GM23338 (cell line): ENCODE results near the gene PTPRE. TPM values are rescaled to one million over a fixed set of nuclear protein-coding genes. Genes with fewer than 3 reads are reported as not detected.

ENCODE experiments used
- ATAC-seq: fragments of 200-7000 bp; cut with Tn5 transposase; 3 replicates; pipeline ENCODE4 v1.9.1; 2020
- DNase-seq: peaks from one replicate; pipeline ENCODE4 v3.0.0-alpha.2; 2015; ENCODE audit warnings: low spot score
- H2AFZ ChIP-seq: fragments of 200-600 bp; sonication (generic); 2 replicates; pipeline ENCODE4 v1.8.0; 2016; ENCODE audit warnings: antibody characterized with exemption, mild to moderate bottlenecking, moderate library complexity
- H3F3A ChIP-seq: fragments of 200-600 bp; sonication (generic); replicated peaks from 2 replicates; pipeline ENCODE4 v1.8.0; 2017; ENCODE audit warnings: antibody characterized with exemption, mixed run types, low read depth
- H3K27ac ChIP-seq: fragments of 200-600 bp; sonication (generic); 2 replicates; pipeline ENCODE4 v1.6.1; 2016; ENCODE audit warnings: low read depth
- H3K27me3 ChIP-seq: fragments of 200-600 bp; sonication (generic); 2 replicates; pipeline ENCODE4 v1.8.0; 2016; ENCODE audit warnings: mild to moderate bottlenecking, mixed run types, moderate library complexity; ENCODE audit not compliant: insufficient read depth
- H3K36me3 ChIP-seq: fragments of 200-600 bp; sonication (generic); 2 replicates; pipeline ENCODE4 v1.8.0; 2016; ENCODE audit warnings: mild to moderate bottlenecking; ENCODE audit not compliant: insufficient read depth
- H3K4me1 ChIP-seq: fragments of 200-600 bp; sonication (generic); 2 replicates; pipeline ENCODE4 v1.8.0; 2016; ENCODE audit warnings: mild to moderate bottlenecking, moderate library complexity; ENCODE audit not compliant: insufficient read depth
- H3K4me2 ChIP-seq: fragments of 200-600 bp; sonication (generic); 2 replicates; pipeline ENCODE4 v1.7.1; 2017; ENCODE audit warnings: mixed run types
- H3K4me3 ChIP-seq: fragments of 200-600 bp; sonication (generic); 2 replicates; pipeline ENCODE4 v1.6.1; 2016; ENCODE audit warnings: mixed run types
- H3K79me2 ChIP-seq: fragments of 200-600 bp; sonication (generic); replicated peaks from 2 replicates; pipeline ENCODE4 v1.8.0; 2017; ENCODE audit warnings: mild to moderate bottlenecking; ENCODE audit not compliant: insufficient read depth
- H3K9me2 ChIP-seq: fragments of 200-600 bp; sonication (generic); 2 replicates; pipeline ENCODE4 v1.8.0; 2017; ENCODE audit not compliant: insufficient read depth
- H4K20me1 ChIP-seq: fragments of 200-600 bp; sonication (generic); replicated peaks from 2 replicates; pipeline ENCODE4 v1.8.0; 2017; ENCODE audit warnings: mild to moderate bottlenecking; ENCODE audit not compliant: insufficient read depth
- H3K27ac Mint-ChIP-seq: 2 replicates; pipeline ENCODE4 v1.8.0; 2020; ENCODE audit warnings: inconsistent platforms, mild to moderate bottlenecking, moderate library complexity, mixed read lengths
- H3K27me3 Mint-ChIP-seq: 3 replicates; pipeline ENCODE4 v1.8.0; 2022; ENCODE audit warnings: low read depth, mild to moderate bottlenecking, moderate library complexity, mixed read lengths, inconsistent platforms; ENCODE audit not compliant: insufficient read depth, poor library complexity
- H3K36me3 Mint-ChIP-seq: 3 replicates; pipeline ENCODE4 v1.8.0; 2021; ENCODE audit warnings: low read depth, mild to moderate bottlenecking, inconsistent platforms, moderate library complexity, mixed read lengths
- H3K4me1 Mint-ChIP-seq: 3 replicates; pipeline ENCODE4 v1.8.0; 2020; ENCODE audit warnings: mild to moderate bottlenecking, inconsistent platforms, mixed read lengths
- H3K4me3 Mint-ChIP-seq: 3 replicates; pipeline ENCODE4 v1.8.0; 2021; ENCODE audit warnings: moderate library complexity, mild to moderate bottlenecking, inconsistent platforms, mixed read lengths
- H3K9me3 Mint-ChIP-seq: 3 replicates; pipeline ENCODE4 v1.8.0; 2020; ENCODE audit warnings: moderate library complexity, mild to moderate bottlenecking, inconsistent platforms, mixed read lengths
- CREB1 ChIP-seq: fragments of 250-450 bp; sonication (Bioruptor Pico); IDR thresholded peaks from 2 replicates; pipeline ENCODE4 v1.5.0; 2020; ENCODE audit warnings: low read depth, mild to moderate bottlenecking, moderate library complexity
- EZH2 ChIP-seq: fragments of 200-600 bp; sonication (generic); IDR thresholded peaks from one replicate; pipeline ENCODE4 v1.8.0; 2017; ENCODE audit warnings: antibody characterized with exemption, mild to moderate bottlenecking, low read depth; ENCODE audit not compliant: unreplicated experiment
- EZH2phosphoT487 ChIP-seq: fragments of 200-600 bp; sonication (generic); IDR thresholded peaks from one replicate; pipeline ENCODE4 v1.8.1; 2018; ENCODE audit warnings: antibody characterized with exemption; ENCODE audit not compliant: unreplicated experiment
- JUNB ChIP-seq: IDR thresholded peaks from one replicate; pipeline ENCODE4 v1.6.1; 2016; ENCODE audit warnings: antibody characterized with exemption; ENCODE audit not compliant: unreplicated experiment
- NANOG ChIP-seq: IDR thresholded peaks from 2 replicates; pipeline ENCODE4 v1.6.1; 2016; ENCODE audit warnings: antibody characterized with exemption, borderline replicate concordance
- POLR2AphosphoS5 ChIP-seq: IDR thresholded peaks from 2 replicates; pipeline ENCODE4 v1.6.1; 2016; ENCODE audit warnings: antibody characterized with exemption, low read depth
- STAT1 ChIP-seq: IDR thresholded peaks from one replicate; pipeline ENCODE4 v1.6.1; 2016; ENCODE audit warnings: antibody characterized with exemption; ENCODE audit not compliant: unreplicated experiment
- ZNF114 ChIP-seq: fragments of 250-450 bp; sonication (Bioruptor Pico); IDR thresholded peaks from 2 replicates; pipeline ENCODE4 v1.5.0; 2020; ENCODE audit warnings: mild to moderate bottlenecking, moderate library complexity
- ZNF331 ChIP-seq: fragments of 250-450 bp; sonication (Bioruptor Pico); IDR thresholded peaks from 2 replicates; pipeline ENCODE4 v1.5.0; 2020; ENCODE audit warnings: low read depth, mild to moderate bottlenecking, moderate library complexity
- polyA plus RNA-seq: library from polyadenylated mRNA; unstranded; fragments of >200 nt; fragmentation: Nextera tagmentation; extraction: Ambion mirVana; gene quantifications from 2 replicates; pipeline ENCODE4 v1.2.1, GENCODE V29; 2016
- total RNA-seq: library from RNA; depleted of rRNA; stranded (reverse); fragments of >200 nt; shearing (Covaris generic); gene quantifications from 2 replicates; pipeline ENCODE4 v1.2.3, GENCODE V29; 2014
- TF ChIP-seq, protein P1 (sequence below): IDR thresholded peaks from 2 replicates; pipeline ENCODE4 v1.6.1; 2016; ENCODE audit warnings: antibody characterized with exemption
- TF ChIP-seq, protein P2 (sequence below): fragments of 250-450 bp; sonication (Bioruptor Pico); IDR thresholded peaks from 2 replicates; pipeline ENCODE4 v1.5.0; 2020; ENCODE audit warnings: mild to moderate bottlenecking, moderate library complexity
- TF ChIP-seq, protein P3 (sequence below), 2 experiments: fragments of 200-600 bp in 1 of 2; sonication (generic) in 1 of 2; conservative IDR thresholded peaks; 2 replicates each; pipeline versions ENCODE4 v1.5.1 to v1.6.1; 2016 to 2017; ENCODE audit warnings: antibody characterized with exemption in 2 of 2, low read depth in 2 of 2, mild to moderate bottlenecking in 2 of 2, moderate library complexity in 1 of 2
- TF ChIP-seq, protein P4 (sequence below): IDR thresholded peaks from one replicate; pipeline ENCODE4 v1.6.1; 2018; ENCODE audit warnings: antibody characterized with exemption; ENCODE audit not compliant: unreplicated experiment

The PTPRE gene
- total and polyA plus RNA-seq, 2 experiments from 2014 or later: 0.34 to 0.42 TPM

DNA sequence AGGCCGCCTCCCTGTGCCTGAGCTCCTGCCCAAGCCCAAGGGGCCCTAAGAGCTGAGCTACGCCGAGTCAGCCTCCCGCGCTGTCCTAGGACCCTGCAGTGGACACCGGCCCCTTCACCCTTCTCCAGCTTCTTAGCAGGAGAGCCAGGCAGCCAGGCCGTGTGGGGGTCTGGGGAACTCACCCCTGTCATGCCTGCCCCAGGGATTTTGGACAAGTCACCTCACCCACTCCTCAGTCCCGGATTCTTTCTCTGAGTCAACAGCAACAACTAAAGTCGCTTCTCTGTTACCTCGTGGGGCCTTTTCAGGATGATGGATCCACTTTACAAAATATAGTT, 140.0 kb downstream of the PTPRE start:
- no peak overlapping the region for H2AFZ ChIP-seq
- peak; percentile 20 for ATAC-seq
- peaks cover 10% of the 10 kb centered on the region for H3K4me1 Mint-ChIP-seq

More for the DNA sequence above, 140.0 kb downstream of the PTPRE start:
- no peaks in the 10 kb centered on the region for H3K4me1 ChIP-seq
- no peaks in the 10 kb centered on the region for H3K79me2 ChIP-seq
- H3K36me3 Mint-ChIP-seq: no peaks in the 10 kb centered on the region
- no peak overlapping the region for H3K4me3 Mint-ChIP-seq
- no peaks in the 10 kb centered on the region for H3K27me3 ChIP-seq
- no peaks in the 10 kb centered on the region for H3K36me3 ChIP-seq
- no peak overlapping the region for H3K4me2 ChIP-seq
- H3K27ac Mint-ChIP-seq: no peak overlapping the region
- H3K9me3 Mint-ChIP-seq: no peaks in the 10 kb centered on the region
- no peak overlapping the region for H3K27ac ChIP-seq
- H4K20me1 ChIP-seq: no peaks in the 10 kb centered on the region
- no peaks in the 10 kb centered on the region for H3K9me2 ChIP-seq
- no peak for DNase-seq
- 0 out of 2 replicates have a peak, but pooled peaks cover 3% of the 10 kb centered on the region for H3F3A ChIP-seq
- H3K27me3 Mint-ChIP-seq: peaks cover 6% of the 10 kb centered on the region
- TF ChIP-seq POLR2AphosphoS5 (no peak), STAT1 (no peak), EZH2 (no peak), EZH2phosphoT487 (no peak), ZNF114 (CRISPR knock-in tag) (no peak), NANOG (no peak), ZNF331 (CRISPR knock-in tag) (no peak), CREB1 (CRISPR knock-in tag) (no peak), JUNB (no peak)
- TF ChIP-seq, protein P1, sequence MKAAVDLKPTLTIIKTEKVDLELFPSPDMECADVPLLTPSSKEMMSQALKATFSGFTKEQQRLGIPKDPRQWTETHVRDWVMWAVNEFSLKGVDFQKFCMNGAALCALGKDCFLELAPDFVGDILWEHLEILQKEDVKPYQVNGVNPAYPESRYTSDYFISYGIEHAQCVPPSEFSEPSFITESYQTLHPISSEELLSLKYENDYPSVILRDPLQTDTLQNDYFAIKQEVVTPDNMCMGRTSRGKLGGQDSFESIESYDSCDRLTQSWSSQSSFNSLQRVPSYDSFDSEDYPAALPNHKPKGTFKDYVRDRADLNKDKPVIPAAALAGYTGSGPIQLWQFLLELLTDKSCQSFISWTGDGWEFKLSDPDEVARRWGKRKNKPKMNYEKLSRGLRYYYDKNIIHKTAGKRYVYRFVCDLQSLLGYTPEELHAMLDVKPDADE: no peak
- TF ChIP-seq, protein P2, sequence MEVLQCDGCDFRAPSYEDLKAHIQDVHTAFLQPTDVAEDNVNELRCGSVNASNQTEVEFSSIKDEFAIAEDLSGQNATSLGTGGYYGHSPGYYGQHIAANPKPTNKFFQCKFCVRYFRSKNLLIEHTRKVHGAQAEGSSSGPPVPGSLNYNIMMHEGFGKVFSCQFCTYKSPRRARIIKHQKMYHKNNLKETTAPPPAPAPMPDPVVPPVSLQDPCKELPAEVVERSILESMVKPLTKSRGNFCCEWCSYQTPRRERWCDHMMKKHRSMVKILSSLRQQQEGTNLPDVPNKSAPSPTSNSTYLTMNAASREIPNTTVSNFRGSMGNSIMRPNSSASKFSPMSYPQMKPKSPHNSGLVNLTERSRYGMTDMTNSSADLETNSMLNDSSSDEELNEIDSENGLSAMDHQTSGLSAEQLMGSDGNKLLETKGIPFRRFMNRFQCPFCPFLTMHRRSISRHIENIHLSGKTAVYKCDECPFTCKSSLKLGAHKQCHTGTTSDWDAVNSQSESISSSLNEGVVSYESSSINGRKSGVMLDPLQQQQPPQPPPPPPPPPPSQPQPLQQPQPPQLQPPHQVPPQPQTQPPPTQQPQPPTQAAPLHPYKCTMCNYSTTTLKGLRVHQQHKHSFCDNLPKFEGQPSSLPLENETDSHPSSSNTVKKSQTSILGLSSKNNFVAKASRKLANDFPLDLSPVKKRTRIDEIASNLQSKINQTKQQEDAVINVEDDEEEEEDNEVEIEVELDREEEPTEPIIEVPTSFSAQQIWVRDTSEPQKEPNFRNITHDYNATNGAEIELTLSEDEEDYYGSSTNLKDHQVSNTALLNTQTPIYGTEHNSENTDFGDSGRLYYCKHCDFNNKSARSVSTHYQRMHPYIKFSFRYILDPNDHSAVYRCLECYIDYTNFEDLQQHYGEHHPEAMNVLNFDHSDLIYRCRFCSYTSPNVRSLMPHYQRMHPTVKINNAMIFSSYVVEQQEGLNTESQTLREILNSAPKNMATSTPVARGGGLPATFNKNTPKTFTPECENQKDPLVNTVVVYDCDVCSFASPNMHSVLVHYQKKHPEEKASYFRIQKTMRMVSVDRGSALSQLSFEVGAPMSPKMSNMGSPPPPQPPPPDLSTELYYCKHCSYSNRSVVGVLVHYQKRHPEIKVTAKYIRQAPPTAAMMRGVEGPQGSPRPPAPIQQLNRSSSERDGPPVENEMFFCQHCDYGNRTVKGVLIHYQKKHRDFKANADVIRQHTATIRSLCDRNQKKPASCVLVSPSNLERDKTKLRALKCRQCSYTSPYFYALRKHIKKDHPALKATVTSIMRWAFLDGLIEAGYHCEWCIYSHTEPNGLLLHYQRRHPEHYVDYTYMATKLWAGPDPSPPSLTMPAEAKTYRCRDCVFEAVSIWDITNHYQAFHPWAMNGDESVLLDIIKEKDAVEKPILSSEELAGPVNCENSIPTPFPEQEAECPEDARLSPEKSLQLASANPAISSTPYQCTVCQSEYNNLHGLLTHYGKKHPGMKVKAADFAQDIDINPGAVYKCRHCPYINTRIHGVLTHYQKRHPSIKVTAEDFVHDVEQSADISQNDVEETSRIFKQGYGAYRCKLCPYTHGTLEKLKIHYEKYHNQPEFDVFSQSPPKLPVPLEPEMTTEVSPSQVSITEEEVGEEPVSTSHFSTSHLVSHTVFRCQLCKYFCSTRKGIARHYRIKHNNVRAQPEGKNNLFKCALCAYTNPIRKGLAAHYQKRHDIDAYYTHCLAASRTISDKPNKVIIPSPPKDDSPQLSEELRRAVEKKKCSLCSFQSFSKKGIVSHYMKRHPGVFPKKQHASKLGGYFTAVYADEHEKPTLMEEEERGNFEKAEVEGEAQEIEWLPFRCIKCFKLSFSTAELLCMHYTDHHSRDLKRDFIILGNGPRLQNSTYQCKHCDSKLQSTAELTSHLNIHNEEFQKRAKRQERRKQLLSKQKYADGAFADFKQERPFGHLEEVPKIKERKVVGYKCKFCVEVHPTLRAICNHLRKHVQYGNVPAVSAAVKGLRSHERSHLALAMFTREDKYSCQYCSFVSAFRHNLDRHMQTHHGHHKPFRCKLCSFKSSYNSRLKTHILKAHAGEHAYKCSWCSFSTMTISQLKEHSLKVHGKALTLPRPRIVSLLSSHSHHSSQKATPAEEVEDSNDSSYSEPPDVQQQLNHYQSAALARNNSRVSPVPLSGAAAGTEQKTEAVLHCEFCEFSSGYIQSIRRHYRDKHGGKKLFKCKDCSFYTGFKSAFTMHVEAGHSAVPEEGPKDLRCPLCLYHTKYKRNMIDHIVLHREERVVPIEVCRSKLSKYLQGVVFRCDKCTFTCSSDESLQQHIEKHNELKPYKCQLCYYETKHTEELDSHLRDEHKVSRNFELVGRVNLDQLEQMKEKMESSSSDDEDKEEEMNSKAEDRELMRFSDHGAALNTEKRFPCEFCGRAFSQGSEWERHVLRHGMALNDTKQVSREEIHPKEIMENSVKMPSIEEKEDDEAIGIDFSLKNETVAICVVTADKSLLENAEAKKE (CRISPR knock-in tag): no peak
- TF ChIP-seq, protein P3, sequence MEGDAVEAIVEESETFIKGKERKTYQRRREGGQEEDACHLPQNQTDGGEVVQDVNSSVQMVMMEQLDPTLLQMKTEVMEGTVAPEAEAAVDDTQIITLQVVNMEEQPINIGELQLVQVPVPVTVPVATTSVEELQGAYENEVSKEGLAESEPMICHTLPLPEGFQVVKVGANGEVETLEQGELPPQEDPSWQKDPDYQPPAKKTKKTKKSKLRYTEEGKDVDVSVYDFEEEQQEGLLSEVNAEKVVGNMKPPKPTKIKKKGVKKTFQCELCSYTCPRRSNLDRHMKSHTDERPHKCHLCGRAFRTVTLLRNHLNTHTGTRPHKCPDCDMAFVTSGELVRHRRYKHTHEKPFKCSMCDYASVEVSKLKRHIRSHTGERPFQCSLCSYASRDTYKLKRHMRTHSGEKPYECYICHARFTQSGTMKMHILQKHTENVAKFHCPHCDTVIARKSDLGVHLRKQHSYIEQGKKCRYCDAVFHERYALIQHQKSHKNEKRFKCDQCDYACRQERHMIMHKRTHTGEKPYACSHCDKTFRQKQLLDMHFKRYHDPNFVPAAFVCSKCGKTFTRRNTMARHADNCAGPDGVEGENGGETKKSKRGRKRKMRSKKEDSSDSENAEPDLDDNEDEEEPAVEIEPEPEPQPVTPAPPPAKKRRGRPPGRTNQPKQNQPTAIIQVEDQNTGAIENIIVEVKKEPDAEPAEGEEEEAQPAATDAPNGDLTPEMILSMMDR (conservative IDR thresholded peaks at IDR 0.05; ENCODE audit: low read depth in 2 of 2): no peak
- TF ChIP-seq, protein P4, sequence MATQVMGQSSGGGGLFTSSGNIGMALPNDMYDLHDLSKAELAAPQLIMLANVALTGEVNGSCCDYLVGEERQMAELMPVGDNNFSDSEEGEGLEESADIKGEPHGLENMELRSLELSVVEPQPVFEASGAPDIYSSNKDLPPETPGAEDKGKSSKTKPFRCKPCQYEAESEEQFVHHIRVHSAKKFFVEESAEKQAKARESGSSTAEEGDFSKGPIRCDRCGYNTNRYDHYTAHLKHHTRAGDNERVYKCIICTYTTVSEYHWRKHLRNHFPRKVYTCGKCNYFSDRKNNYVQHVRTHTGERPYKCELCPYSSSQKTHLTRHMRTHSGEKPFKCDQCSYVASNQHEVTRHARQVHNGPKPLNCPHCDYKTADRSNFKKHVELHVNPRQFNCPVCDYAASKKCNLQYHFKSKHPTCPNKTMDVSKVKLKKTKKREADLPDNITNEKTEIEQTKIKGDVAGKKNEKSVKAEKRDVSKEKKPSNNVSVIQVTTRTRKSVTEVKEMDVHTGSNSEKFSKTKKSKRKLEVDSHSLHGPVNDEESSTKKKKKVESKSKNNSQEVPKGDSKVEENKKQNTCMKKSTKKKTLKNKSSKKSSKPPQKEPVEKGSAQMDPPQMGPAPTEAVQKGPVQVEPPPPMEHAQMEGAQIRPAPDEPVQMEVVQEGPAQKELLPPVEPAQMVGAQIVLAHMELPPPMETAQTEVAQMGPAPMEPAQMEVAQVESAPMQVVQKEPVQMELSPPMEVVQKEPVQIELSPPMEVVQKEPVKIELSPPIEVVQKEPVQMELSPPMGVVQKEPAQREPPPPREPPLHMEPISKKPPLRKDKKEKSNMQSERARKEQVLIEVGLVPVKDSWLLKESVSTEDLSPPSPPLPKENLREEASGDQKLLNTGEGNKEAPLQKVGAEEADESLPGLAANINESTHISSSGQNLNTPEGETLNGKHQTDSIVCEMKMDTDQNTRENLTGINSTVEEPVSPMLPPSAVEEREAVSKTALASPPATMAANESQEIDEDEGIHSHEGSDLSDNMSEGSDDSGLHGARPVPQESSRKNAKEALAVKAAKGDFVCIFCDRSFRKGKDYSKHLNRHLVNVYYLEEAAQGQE: no peak
- no peak overlapping the region for H3K4me3 ChIP-seq
